Right lobe of liver (tissue), 6 donors: ENCODE measurements around the gene ZDHHC14. TPM values are rescaled to one million over a fixed set of nuclear protein-coding genes. Genes with fewer than 3 reads are reported as not detected.

ENCODE experiments used
- ATAC-seq, 4 donors: fragments of 200-7000 bp; cut with Tn5 transposase; one replicate each; pipeline ENCODE4 v1.9.1; 2020; ENCODE audit warnings: mild to moderate bottlenecking in 4 of 4, moderate library complexity in 4 of 4
- DNase-seq, 3 donors: peaks; one replicate each; pipeline ENCODE4 v3.0.0-alpha.2; 2020
- H3K27ac ChIP-seq, 3 donors: fragments of 200-600 bp; one replicate each; pipeline ENCODE4 v1.8.0; 2022
- H3K27me3 ChIP-seq, 2 donors: fragments of 200-600 bp; one replicate each; pipeline ENCODE4 v1.8.0; 2022
- H3K36me3 ChIP-seq, 4 donors: fragments of 200-600 bp; sonication (generic) in 1 of 4; one replicate each; pipeline versions ENCODE4 v1.5.1 to v1.8.0; 2017 to 2022; ENCODE audit warnings: control low read depth in 1 of 4
- H3K4me1 ChIP-seq, 4 donors: fragments of 200-600 bp; sonication (generic) in 1 of 4; one replicate each; pipeline versions ENCODE4 v1.5.1 to v1.8.0; 2017 to 2022; ENCODE audit warnings: control low read depth in 1 of 4
- H3K4me3 ChIP-seq, 3 donors: fragments of 200-600 bp; one replicate each; pipeline ENCODE4 v1.8.0; 2022
- H3K9me3 ChIP-seq, 4 donors: fragments of 200-600 bp; sonication (generic) in 1 of 4; one replicate each; pipeline versions ENCODE4 v1.5.1 to v1.8.0; 2017 to 2022; ENCODE audit warnings: control low read depth in 1 of 4
- CTCF ChIP-seq, 4 donors: fragments of 200-600 bp in 3 of 4; fragments of 450-650 bp in 1 of 4; IDR thresholded peaks; one replicate each; pipeline versions ENCODE4 v1.5.1 to v1.8.0; 2016 to 2022; ENCODE audit warnings: antibody characterized with exemption in 4 of 4, mild to moderate bottlenecking in 2 of 4
- POLR2A ChIP-seq: fragments of 450-650 bp; IDR thresholded peaks from one replicate; pipeline ENCODE4 v1.6.1; 2017; ENCODE audit warnings: antibody characterized with exemption, mild to moderate bottlenecking
- WGBS: methylation state at CpG from one replicate; pipeline ENCODE4 v1.1.6; 2018; ENCODE audit warnings: low coverage, low lambda C conversion rate; ENCODE audit not compliant: insufficient coverage; ENCODE audit errors: missing lambda C conversion rate; 5-methylcytosine and 5-hydroxymethylcytosine counted together
- intact Hi-C, 2 donors: fragments of 100-400 bp; cut with DNase I; formaldehyde crosslinking; loops; one replicate each; pipeline versions ENCODE4 v1.11.2 to v1.14.1; 2022
- total RNA-seq, 6 experiments: library from RNA; depleted of rRNA in 2 of 6; stranded (reverse); fragments of >200 nt in 2 of 6; fragmentation: NEBNext Ultra II Directional in 3 of 6; extraction: Animal tissue kit (Norgen Biotek cat#: 25700) in 3 of 6; gene quantifications; one replicate each; pipeline versions ENCODE4 v1.1.0 to v1.2.4, GENCODE V29; 2016 to 2023
- donor health status: DM: no; HTN: yes; CAD: no.
- donor health status: DM: no; HTN: no; CAD: no.
- donor health status: DM: no; HTN: no; CAD: no.
- donor health status: DM: no; HTN: yes; CAD: no.
- donor health status: DM: no; HTN: yes; CAD: no.

Gene ZDHHC14
- total RNA-seq, 6 experiments from 2014 or later: 7.3 to 13.0 (median 10.3) TPM

GRCh38 chr6:157676241-157676640, 295.3 kb downstream of the ZDHHC14 start:
- TF ChIP-seq POLR2A (no peak), CTCF (IDR thresholded peaks at IDR 0.05) (no peak)
- H3K27ac ChIP-seq: no peak overlapping the region
- no peak overlapping the region for H3K4me3 ChIP-seq
- ATAC-seq (no peak), DNase-seq (no peak)
- H3K36me3 ChIP-seq: peaks cover 0 to 2% (median 0%) of the 10 kb centered on the region in 4 donors
- no peaks in the 10 kb centered on the region for H3K27me3 ChIP-seq
- H3K4me1 ChIP-seq: no peaks in the 10 kb centered on the region
- no peaks in the 10 kb centered on the region for H3K9me3 ChIP-seq
- intact Hi-C loops: no loop called here
- 92% methylated on average over 2 of the region's 7 CpGs for WGBS

GRCh38 chr6:157677235-157677634, 296.2 kb downstream of the ZDHHC14 start:
- WGBS: 92% methylated on average over 4 of the region's 4 CpGs
- no peak for TF ChIP-seq POLR2A
- no peak for TF ChIP-seq CTCF (IDR thresholded peaks at IDR 0.05)
- H3K9me3 ChIP-seq: no peaks in the 10 kb centered on the region
- peaks cover 0 to 2% (median 0%) of the 10 kb centered on the region in 4 donors for H3K36me3 ChIP-seq
- H3K4me1 ChIP-seq: no peaks in the 10 kb centered on the region
- H3K4me3 ChIP-seq: no peak overlapping the region
- no peak for ATAC-seq
- no peak for DNase-seq
- no peaks in the 10 kb centered on the region for H3K27me3 ChIP-seq
- H3K27ac ChIP-seq: no peak overlapping the region
- intact Hi-C loops: no loop called here

- intact Hi-C loops: no loop called here
- H3K9me3 ChIP-seq: no peaks in the 10 kb centered on the region
- DNase-seq: no peak
- H3K4me1 ChIP-seq: no peaks in the 10 kb centered on the region
- no peaks in the 10 kb centered on the region for H3K36me3 ChIP-seq
- 79% methylated on average over 8 of the region's 8 CpGs for WGBS
- no peak for ATAC-seq
- TF ChIP-seq POLR2A (no peak), CTCF (IDR thresholded peaks at IDR 0.05) (no peak)
- no peaks in the 10 kb centered on the region for H3K27me3 ChIP-seq
- no peak overlapping the region for H3K4me3 ChIP-seq
- H3K27ac ChIP-seq: no peak overlapping the region
These were observed 298.9 kb downstream of the ZDHHC14 start for GRCh38 chr6:157679605-157680580.

- TF ChIP-seq CTCF (IDR thresholded peaks at IDR 0.05) (no peak), POLR2A (no peak)
- Histone ChIP-seq H3K36me3 (no peaks in the 10 kb centered on the region), H3K4me1 (no peaks in the 10 kb centered on the region), H3K27ac (no peak overlapping the region), H3K4me3 (no peak overlapping the region), H3K27me3 (no peaks in the 10 kb centered on the region), H3K9me3 (no peaks in the 10 kb centered on the region)
- ATAC-seq: no peak
- DNase-seq: no peak
- intact Hi-C loops: no loop called here
- WGBS: 86% methylated on average over 16 of the region's 18 CpGs
These were observed 300.2 kb downstream of the ZDHHC14 start for GRCh38 chr6:157681041-157681650.
